Ovary (tissue), 3 donors: Measurements from ENCODE around the gene UBE2D1.

Experiments used
- CTCF ChIP-seq, 3 donors: fragments of 450-650 bp in 2 of 3; fragments of 200-600 bp in 1 of 3; IDR thresholded peaks; one replicate each; pipeline versions ENCODE4 v1.5.1 to v1.8.0; 2016 to 2022; ENCODE audit warnings: antibody characterized with exemption in 3 of 3, mild to moderate bottlenecking in 1 of 3
- EP300 ChIP-seq: sonication (generic); formaldehyde crosslinking; IDR thresholded peaks from one replicate; pipeline ENCODE4 v1.6.1; 2017; ENCODE audit warnings: antibody characterized with exemption
- POLR2A ChIP-seq: fragments of 450-650 bp; IDR thresholded peaks from one replicate; pipeline ENCODE4 v1.6.1; 2017; ENCODE audit warnings: antibody characterized with exemption, mild to moderate bottlenecking, moderate library complexity
- donor health status: DM: no; HTN: no; CAD: no.

- peak in 2 of 3 donors; percentile 37 to 57 for TF ChIP-seq CTCF (IDR thresholded peaks at IDR 0.05)
- TF ChIP-seq POLR2A: no peak
- no peak for TF ChIP-seq EP300
Measured at GRCh38 chr10:58299580-58299979, 35.2 kb upstream of the UBE2D1 start.
